ENCODE measurements around the gene OLFM3. TPM values are rescaled to one million over a fixed set of nuclear protein-coding genes. Genes with fewer than 3 reads are reported as not detected.

The OLFM3 gene
- total and polyA plus RNA-seq, 2 experiments from 2014 or later: 0.21 to 0.31 TPM

- DNase-seq (ENCODE audit: low spot score) (no peak), ATAC-seq (no peak)
- Mint-ChIP-seq H3K27ac (no peak overlapping the region), H3K4me3 (no peak overlapping the region), H3K36me3 (ENCODE audit: low read depth) (no peaks in the 10 kb centered on the region), H3K9me3 (no peaks in the 10 kb centered on the region), H3K27me3 (ENCODE audit: insufficient read depth, low read depth, poor library complexity) (no peaks in the 10 kb centered on the region), H3K4me1 (peaks cover 10% of the 10 kb centered on the region)
- Histone ChIP-seq H3K27ac (ENCODE audit: low read depth) (no peak overlapping the region), H2AFZ (no peak overlapping the region), H3F3A (replicated peaks; ENCODE audit: low read depth) (no peaks in the 10 kb centered on the region), H4K20me1 (replicated peaks; ENCODE audit: insufficient read depth) (no peaks in the 10 kb centered on the region), H3K4me1 (ENCODE audit: insufficient read depth) (no peaks in the 10 kb centered on the region), H3K79me2 (replicated peaks; ENCODE audit: insufficient read depth) (no peaks in the 10 kb centered on the region), H3K9me2 (ENCODE audit: insufficient read depth) (no peaks in the 10 kb centered on the region), H3K27me3 (ENCODE audit: insufficient read depth) (no peaks in the 10 kb centered on the region), H3K4me3 (no peak overlapping the region), H3K4me2 (no peak overlapping the region), H3K36me3 (ENCODE audit: insufficient read depth) (no peaks in the 10 kb centered on the region)
- TF ChIP-seq STAT1 (IDR thresholded peaks at IDR 0.05; ENCODE audit: unreplicated experiment): no peak
- TF ChIP-seq EZH2phosphoT487 (IDR thresholded peaks at IDR 0.05; ENCODE audit: unreplicated experiment): no peak
- TF ChIP-seq JUNB (IDR thresholded peaks at IDR 0.05; ENCODE audit: unreplicated experiment): no peak
- no peak for TF ChIP-seq POLR2AphosphoS5 (IDR thresholded peaks at IDR 0.05; ENCODE audit: low read depth)
- no peak for TF ChIP-seq NANOG (IDR thresholded peaks at IDR 0.05; ENCODE audit: borderline replicate concordance)
- no peak for TF ChIP-seq ZNF114 (CRISPR knock-in tag; IDR thresholded peaks at IDR 0.05)
- no peak for TF ChIP-seq EZH2 (IDR thresholded peaks at IDR 0.05; ENCODE audit: low read depth, unreplicated experiment)
- TF ChIP-seq ZNF462 (CRISPR knock-in tag; IDR thresholded peaks at IDR 0.05): no peak
- TF ChIP-seq ZNF331 (CRISPR knock-in tag; IDR thresholded peaks at IDR 0.05; ENCODE audit: low read depth): no peak
- TF ChIP-seq, protein P1, sequence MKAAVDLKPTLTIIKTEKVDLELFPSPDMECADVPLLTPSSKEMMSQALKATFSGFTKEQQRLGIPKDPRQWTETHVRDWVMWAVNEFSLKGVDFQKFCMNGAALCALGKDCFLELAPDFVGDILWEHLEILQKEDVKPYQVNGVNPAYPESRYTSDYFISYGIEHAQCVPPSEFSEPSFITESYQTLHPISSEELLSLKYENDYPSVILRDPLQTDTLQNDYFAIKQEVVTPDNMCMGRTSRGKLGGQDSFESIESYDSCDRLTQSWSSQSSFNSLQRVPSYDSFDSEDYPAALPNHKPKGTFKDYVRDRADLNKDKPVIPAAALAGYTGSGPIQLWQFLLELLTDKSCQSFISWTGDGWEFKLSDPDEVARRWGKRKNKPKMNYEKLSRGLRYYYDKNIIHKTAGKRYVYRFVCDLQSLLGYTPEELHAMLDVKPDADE (IDR thresholded peaks at IDR 0.05): no peak
- TF ChIP-seq, protein P2, sequence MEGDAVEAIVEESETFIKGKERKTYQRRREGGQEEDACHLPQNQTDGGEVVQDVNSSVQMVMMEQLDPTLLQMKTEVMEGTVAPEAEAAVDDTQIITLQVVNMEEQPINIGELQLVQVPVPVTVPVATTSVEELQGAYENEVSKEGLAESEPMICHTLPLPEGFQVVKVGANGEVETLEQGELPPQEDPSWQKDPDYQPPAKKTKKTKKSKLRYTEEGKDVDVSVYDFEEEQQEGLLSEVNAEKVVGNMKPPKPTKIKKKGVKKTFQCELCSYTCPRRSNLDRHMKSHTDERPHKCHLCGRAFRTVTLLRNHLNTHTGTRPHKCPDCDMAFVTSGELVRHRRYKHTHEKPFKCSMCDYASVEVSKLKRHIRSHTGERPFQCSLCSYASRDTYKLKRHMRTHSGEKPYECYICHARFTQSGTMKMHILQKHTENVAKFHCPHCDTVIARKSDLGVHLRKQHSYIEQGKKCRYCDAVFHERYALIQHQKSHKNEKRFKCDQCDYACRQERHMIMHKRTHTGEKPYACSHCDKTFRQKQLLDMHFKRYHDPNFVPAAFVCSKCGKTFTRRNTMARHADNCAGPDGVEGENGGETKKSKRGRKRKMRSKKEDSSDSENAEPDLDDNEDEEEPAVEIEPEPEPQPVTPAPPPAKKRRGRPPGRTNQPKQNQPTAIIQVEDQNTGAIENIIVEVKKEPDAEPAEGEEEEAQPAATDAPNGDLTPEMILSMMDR (conservative IDR thresholded peaks at IDR 0.05; ENCODE audit: low read depth in 2 of 2): no peak
- no peak for TF ChIP-seq CREB1 (CRISPR knock-in tag; IDR thresholded peaks at IDR 0.05; ENCODE audit: low read depth)
- TF ChIP-seq, protein P3, sequence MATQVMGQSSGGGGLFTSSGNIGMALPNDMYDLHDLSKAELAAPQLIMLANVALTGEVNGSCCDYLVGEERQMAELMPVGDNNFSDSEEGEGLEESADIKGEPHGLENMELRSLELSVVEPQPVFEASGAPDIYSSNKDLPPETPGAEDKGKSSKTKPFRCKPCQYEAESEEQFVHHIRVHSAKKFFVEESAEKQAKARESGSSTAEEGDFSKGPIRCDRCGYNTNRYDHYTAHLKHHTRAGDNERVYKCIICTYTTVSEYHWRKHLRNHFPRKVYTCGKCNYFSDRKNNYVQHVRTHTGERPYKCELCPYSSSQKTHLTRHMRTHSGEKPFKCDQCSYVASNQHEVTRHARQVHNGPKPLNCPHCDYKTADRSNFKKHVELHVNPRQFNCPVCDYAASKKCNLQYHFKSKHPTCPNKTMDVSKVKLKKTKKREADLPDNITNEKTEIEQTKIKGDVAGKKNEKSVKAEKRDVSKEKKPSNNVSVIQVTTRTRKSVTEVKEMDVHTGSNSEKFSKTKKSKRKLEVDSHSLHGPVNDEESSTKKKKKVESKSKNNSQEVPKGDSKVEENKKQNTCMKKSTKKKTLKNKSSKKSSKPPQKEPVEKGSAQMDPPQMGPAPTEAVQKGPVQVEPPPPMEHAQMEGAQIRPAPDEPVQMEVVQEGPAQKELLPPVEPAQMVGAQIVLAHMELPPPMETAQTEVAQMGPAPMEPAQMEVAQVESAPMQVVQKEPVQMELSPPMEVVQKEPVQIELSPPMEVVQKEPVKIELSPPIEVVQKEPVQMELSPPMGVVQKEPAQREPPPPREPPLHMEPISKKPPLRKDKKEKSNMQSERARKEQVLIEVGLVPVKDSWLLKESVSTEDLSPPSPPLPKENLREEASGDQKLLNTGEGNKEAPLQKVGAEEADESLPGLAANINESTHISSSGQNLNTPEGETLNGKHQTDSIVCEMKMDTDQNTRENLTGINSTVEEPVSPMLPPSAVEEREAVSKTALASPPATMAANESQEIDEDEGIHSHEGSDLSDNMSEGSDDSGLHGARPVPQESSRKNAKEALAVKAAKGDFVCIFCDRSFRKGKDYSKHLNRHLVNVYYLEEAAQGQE (IDR thresholded peaks at IDR 0.05; ENCODE audit: unreplicated experiment): no peak
These were observed 31.4 kb downstream of the OLFM3 start for GRCh38 chr1:101965341-101965740.
